Neural crest cell (in vitro differentiated cells): Measurements from ENCODE around the gene NTN1. TPM values are rescaled to one million over a fixed set of nuclear protein-coding genes. Genes with fewer than 3 reads are reported as not detected.

Experiments used
- DNase-seq: peaks from one replicate; pipeline ENCODE4 v3.0.0; 2021; ENCODE audit warnings: low read depth, mixed read lengths, low spot score
- H3K27ac Mint-ChIP-seq: one replicate; pipeline ENCODE4 v1.8.0; 2021; ENCODE audit warnings: mild to moderate bottlenecking, mixed read lengths; ENCODE audit not compliant: unreplicated experiment
- H3K27me3 Mint-ChIP-seq: 2 replicates; pipeline ENCODE4 v1.8.0; 2021; ENCODE audit warnings: low read depth, mild to moderate bottlenecking, mixed read lengths
- H3K36me3 Mint-ChIP-seq: 2 replicates; pipeline ENCODE4 v1.8.0; 2021; ENCODE audit warnings: low read depth, mild to moderate bottlenecking, mixed read lengths
- H3K4me1 Mint-ChIP-seq: 2 replicates; pipeline ENCODE4 v1.8.0; 2021; ENCODE audit warnings: mixed read lengths
- H3K4me3 Mint-ChIP-seq: one replicate; pipeline ENCODE4 v1.8.0; 2021; ENCODE audit warnings: mild to moderate bottlenecking, mixed read lengths
- H3K9me3 Mint-ChIP-seq: 2 replicates; pipeline ENCODE4 v1.8.0; 2021; ENCODE audit warnings: mixed read lengths
- total RNA-seq: library from RNA; stranded (reverse); gene quantifications from 2 replicates; pipeline ENCODE4 v1.2.1, GENCODE V29; 2021
- TF ChIP-seq, protein P1 (sequence below): fragments of 200-600 bp; sonication (generic); conservative IDR thresholded peaks from 2 replicates; pipeline ENCODE4 v1.5.0; 2021; ENCODE audit warnings: antibody characterized with exemption, mild to moderate bottlenecking

NTN1 gene
- total RNA-seq, 1 donor from 2014 or later: 10.1 TPM

DNA sequence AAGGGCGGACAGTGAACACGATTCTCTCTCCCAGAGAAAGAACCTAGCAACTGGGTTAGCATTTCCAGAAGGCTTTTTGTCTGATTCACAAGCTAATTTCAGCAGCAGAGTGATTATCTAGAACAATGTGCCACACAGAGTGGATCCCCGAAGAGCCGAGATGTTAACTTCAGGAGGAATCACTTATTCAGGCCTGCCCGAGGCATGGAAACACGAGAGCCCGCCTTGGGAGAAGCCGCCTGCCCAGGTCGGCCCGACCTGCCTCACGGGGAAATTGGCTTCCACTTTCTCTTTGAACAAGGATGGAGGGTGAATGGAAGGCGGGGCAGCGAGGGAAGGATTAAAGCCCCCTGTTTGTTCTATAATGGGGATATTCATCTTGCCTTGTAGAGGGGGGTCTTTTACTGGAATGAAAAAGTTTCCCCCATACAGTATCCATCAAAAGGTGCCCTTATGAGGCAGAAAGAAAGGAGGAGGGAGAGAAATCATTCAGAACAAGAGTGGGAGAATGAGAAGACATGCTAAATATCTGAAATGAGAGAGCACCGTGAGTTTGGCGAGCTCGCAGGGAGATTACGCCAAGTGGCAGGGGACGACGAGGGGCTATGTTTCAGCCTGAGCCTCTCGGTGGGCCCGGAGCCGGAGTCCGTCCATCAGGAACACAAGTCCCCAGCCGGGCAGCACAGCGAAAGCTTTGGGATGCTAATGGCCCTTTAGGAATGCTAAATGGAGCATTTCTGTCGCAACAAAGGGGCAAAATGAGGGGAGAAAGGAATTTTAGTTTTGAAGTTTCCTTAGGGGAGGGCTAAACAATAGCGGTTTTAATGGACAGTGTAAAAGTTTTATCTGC lies 33.0 kb downstream of the NTN1 start:
- TF ChIP-seq, protein P1, sequence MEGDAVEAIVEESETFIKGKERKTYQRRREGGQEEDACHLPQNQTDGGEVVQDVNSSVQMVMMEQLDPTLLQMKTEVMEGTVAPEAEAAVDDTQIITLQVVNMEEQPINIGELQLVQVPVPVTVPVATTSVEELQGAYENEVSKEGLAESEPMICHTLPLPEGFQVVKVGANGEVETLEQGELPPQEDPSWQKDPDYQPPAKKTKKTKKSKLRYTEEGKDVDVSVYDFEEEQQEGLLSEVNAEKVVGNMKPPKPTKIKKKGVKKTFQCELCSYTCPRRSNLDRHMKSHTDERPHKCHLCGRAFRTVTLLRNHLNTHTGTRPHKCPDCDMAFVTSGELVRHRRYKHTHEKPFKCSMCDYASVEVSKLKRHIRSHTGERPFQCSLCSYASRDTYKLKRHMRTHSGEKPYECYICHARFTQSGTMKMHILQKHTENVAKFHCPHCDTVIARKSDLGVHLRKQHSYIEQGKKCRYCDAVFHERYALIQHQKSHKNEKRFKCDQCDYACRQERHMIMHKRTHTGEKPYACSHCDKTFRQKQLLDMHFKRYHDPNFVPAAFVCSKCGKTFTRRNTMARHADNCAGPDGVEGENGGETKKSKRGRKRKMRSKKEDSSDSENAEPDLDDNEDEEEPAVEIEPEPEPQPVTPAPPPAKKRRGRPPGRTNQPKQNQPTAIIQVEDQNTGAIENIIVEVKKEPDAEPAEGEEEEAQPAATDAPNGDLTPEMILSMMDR: no peak
- H3K27me3 Mint-ChIP-seq: peaks cover 11% of the 10 kb centered on the region
- H3K4me3 Mint-ChIP-seq: no peak overlapping the region
- peaks cover 34% of the 10 kb centered on the region for H3K4me1 Mint-ChIP-seq
- DNase-seq: no peak
- H3K27ac Mint-ChIP-seq: peak overlapping the region; percentile 1
- H3K9me3 Mint-ChIP-seq: no peaks in the 10 kb centered on the region
- H3K36me3 Mint-ChIP-seq: no peaks in the 10 kb centered on the region

DNA sequence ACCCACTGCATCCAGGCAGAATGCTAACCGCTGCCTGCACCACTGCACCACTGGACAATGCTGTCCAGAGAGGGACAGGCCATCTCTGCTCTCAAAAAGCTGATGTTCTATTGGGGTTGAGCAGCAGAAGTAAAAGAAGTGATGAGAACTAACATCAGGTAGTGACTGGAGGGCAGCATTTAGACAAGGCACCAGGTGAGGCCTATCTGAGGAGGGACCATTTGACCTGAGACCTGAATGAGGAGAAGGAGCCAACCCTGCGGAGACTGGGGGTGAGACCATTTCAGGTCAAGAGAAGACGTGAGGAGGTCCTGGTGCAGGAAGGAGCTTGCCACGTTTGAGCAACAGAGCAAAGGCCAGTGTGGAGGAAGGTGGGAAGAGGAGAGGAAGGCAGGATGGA lies 34.0 kb downstream of the NTN1 start:
- Mint-ChIP-seq H3K4me3 (no peak overlapping the region), H3K36me3 (no peaks in the 10 kb centered on the region), H3K27ac (no peak overlapping the region), H3K4me1 (peaks cover 34% of the 10 kb centered on the region), H3K27me3 (peaks cover 11% of the 10 kb centered on the region), H3K9me3 (no peaks in the 10 kb centered on the region)
- TF ChIP-seq, protein P1: no peak
- no peak for DNase-seq

DNA sequence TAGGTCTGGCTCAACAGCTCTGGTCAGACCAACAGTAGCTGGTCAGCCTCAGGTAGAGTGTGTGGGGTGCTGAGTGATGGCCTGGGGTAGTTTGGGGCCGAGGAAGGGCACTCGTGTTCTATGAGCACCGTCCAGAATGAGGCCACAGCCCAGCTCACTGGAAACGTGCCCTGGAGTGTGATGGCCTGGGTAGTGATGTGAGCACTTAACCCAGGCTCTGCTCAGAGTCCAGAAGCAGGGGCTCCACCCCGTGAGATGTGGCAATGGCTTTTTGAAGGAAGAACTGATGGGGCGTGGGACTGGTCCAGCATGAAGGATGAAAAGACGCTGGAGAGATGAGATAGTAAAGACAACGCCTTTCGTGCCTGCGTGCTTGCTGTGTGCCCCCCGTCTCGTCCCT lies 35.3 kb downstream of the NTN1 start:
- H3K27ac Mint-ChIP-seq: peak overlapping the region; percentile 35
- no peaks in the 10 kb centered on the region for H3K9me3 Mint-ChIP-seq
- DNase-seq: no peak
- TF ChIP-seq, protein P1: no peak
- no peak overlapping the region for H3K4me3 Mint-ChIP-seq
- H3K4me1 Mint-ChIP-seq: peaks cover 39% of the 10 kb centered on the region
- peaks cover 5% of the 10 kb centered on the region for H3K36me3 Mint-ChIP-seq
- H3K27me3 Mint-ChIP-seq: peaks cover 11% of the 10 kb centered on the region

DNA sequence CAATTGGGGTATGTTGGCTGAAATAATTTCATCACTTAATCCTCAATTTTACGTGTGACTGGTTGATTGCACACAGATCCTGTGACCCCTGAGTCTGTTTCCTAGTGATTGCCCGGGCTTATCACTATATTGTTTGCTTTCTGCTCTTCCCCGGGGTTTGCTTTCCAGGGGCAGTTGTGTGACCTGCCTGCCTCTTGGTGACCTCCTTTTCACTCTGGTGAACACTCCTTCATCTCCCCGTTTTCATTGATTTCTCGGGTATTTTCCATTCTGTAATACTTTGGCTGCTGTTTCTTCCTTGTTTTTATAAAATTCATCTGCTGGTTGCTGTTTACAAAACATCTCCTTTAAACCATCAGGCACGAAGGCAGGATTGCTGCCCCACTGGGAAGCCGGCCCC lies 36.0 kb downstream of the NTN1 start:
- Mint-ChIP-seq H3K9me3 (no peaks in the 10 kb centered on the region), H3K4me3 (no peak overlapping the region), H3K4me1 (peaks cover 39% of the 10 kb centered on the region), H3K27ac (no peak overlapping the region), H3K27me3 (peaks cover 11% of the 10 kb centered on the region), H3K36me3 (peaks cover 5% of the 10 kb centered on the region)
- TF ChIP-seq, protein P1: no peak
- DNase-seq: no peak

DNA sequence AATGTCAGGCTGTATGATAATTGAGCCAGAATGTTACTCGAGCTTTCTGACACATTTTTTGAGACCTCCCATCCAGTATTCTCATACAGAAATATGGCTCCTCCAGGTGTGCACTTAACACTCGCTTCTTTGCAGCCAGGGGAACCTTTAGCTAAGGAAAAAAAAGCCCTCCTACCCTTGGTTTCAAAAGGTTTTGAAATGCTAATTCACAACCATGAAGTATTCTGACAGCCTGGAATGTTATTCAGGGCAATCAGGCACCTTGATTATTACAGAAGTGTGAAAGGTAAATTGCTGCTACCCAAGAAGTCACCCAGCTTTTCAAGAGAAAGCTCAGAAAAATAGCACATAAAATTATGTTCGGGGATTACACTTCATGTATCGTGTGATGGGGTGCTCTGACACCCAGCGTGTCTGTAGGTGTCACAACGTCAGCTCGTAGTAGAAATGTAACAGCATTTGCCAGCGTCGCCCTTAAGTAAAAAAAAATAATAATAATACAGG lies 41.1 kb downstream of the NTN1 start:
- Mint-ChIP-seq H3K27me3 (no peaks in the 10 kb centered on the region), H3K27ac (no peak overlapping the region), H3K9me3 (no peaks in the 10 kb centered on the region), H3K4me3 (no peak overlapping the region), H3K4me1 (peaks cover 6% of the 10 kb centered on the region), H3K36me3 (peaks cover 5% of the 10 kb centered on the region)
- no peak for DNase-seq
- TF ChIP-seq, protein P1: no peak
